K562 (cell line): Measurements from ENCODE around the gene CTTNBP2. TPM values are rescaled to one million over a fixed set of nuclear protein-coding genes. Genes with fewer than 3 reads are reported as not detected.

ENCODE experiments used
- ATAC-seq: fragments of 200-7000 bp; cut with Tn5 transposase; 3 replicates; pipeline ENCODE4 v1.9.1; 2020; ENCODE audit warnings: moderate library complexity
- BruUV-seq: library from RNA; stranded (reverse); fragments of 400-500 nt; replicated peaks from 2 replicates; lab custom pipeline; 2021; lab: Mats Ljungman, UMichigan
- CTCF ChIA-PET: fragments of 300-600 bp; formaldehyde crosslinking; extraction: SDS; loops from one replicate; lab custom pipeline; 2021; ENCODE audit warnings: low intra/inter-chr PET ratio; lab: Yijun Ruan, JAX
- POLR2A ChIA-PET: fragments of 300-600, 350-650 bp; sonication (Branson Sonifier 250); formaldehyde crosslinking; extraction: SDS; loops from one replicate; lab custom pipeline; 2021; ENCODE audit warnings: antibody characterized with exemption, inconsistent platforms; lab: Yijun Ruan, JAX
- DNase-seq, 4 experiments: peaks; one replicate each; pipeline versions ENCODE4 v3.0.0 to v3.0.0-alpha.2; 2011 to 2018; ENCODE audit warnings: low spot score in 3 of 4, mixed read lengths in 3 of 4; ENCODE audit errors: extremely low read depth in 1 of 4
- FAIRE-seq: peaks from 2 replicates; lab custom pipeline; 2011; peaks lifted over from hg19 to GRCh38; lab: Jason Lieb, UNC
- H2AFZ ChIP-seq: 2 replicates; pipeline ENCODE4 v1.6.0; 2011; ENCODE audit warnings: low read depth, low read length, control low read depth, inconsistent platforms
- H3K27ac ChIP-seq: fragments of 200-600 bp; 3 replicates; pipeline ENCODE4 v1.8.0; 2011; ENCODE audit warnings: low read depth, mild to moderate bottlenecking, control low read depth, inconsistent platforms, low read length, moderate library complexity, mixed read lengths; ENCODE audit errors: extremely low read depth
- H3K27me3 ChIP-seq, 2 experiments: fragments of 300-600 bp in 1 of 2; 2 replicates in 1 of 2; 3 replicates in 1 of 2; pipeline versions ENCODE4 v1.6.0 to v1.8.0; 2011; ENCODE audit warnings: inconsistent platforms in 2 of 2, low read length in 2 of 2, mild to moderate bottlenecking in 1 of 2, mixed read lengths in 1 of 2, moderate library complexity in 1 of 2; ENCODE audit not compliant: control insufficient read depth in 2 of 2, insufficient read depth in 2 of 2
- H3K36me3 ChIP-seq: fragments of 300-600 bp; 3 replicates; pipeline ENCODE4 v1.8.0; 2011; ENCODE audit warnings: mild to moderate bottlenecking, low read length, inconsistent platforms; ENCODE audit not compliant: control insufficient read depth, insufficient read depth
- H3K4me1 ChIP-seq, 2 experiments: fragments of 200-600 bp in 1 of 2; replicated peaks in 1 of 2; 2 replicates in 1 of 2; 3 replicates in 1 of 2; pipeline versions ENCODE4 v1.5.1 to v1.8.0; 2011; ENCODE audit warnings: inconsistent platforms in 2 of 2, low read length in 2 of 2, mild to moderate bottlenecking in 1 of 2, mixed read lengths in 1 of 2, moderate library complexity in 1 of 2; ENCODE audit not compliant: control insufficient read depth in 2 of 2, insufficient read depth in 2 of 2
- H3K4me2 ChIP-seq: 2 replicates; pipeline ENCODE4 v1.6.1; 2011; ENCODE audit warnings: low read length, control low read depth, inconsistent platforms, mixed read lengths; ENCODE audit not compliant: insufficient read depth
- H3K4me3 ChIP-seq: fragments of 200-600 bp; sonication (generic), shearing (Covaris generic); 2 replicates; pipeline ENCODE4 v1.5.1; 2016; ENCODE audit warnings: control low read depth, inconsistent platforms
- H3K79me2 ChIP-seq: fragments of 200-600 bp; 3 replicates; pipeline ENCODE4 v1.8.0; 2011; ENCODE audit warnings: low read length, inconsistent platforms; ENCODE audit not compliant: control insufficient read depth, insufficient read depth
- H3K9ac ChIP-seq, 2 experiments: 2 replicates each; pipeline versions ENCODE4 v1.6.0 to v1.6.1; 2011; ENCODE audit warnings: low read depth in 2 of 2, low read length in 2 of 2, control low read depth in 1 of 2, inconsistent platforms in 1 of 2, mild to moderate bottlenecking in 1 of 2, mixed read lengths in 1 of 2; ENCODE audit not compliant: insufficient read depth in 1 of 2
- H3K9me1 ChIP-seq: one replicate; pipeline ENCODE4 v1.6.0; 2011; ENCODE audit warnings: inconsistent platforms, mild to moderate bottlenecking, low read length, moderate library complexity; ENCODE audit not compliant: control insufficient read depth, insufficient read depth
- H3K9me3 ChIP-seq: replicated peaks from 2 replicates; pipeline ENCODE4 v1.5.1; 2011; ENCODE audit warnings: low read depth, low read length, inconsistent platforms; ENCODE audit not compliant: control insufficient read depth, insufficient read depth
- H4K20me1 ChIP-seq: replicated peaks from 2 replicates; pipeline ENCODE4 v1.6.1; 2011; ENCODE audit warnings: low read length, inconsistent platforms, mixed read lengths; ENCODE audit not compliant: control insufficient read depth, insufficient read depth
- ATF1 ChIP-seq, 2 experiments: fragments of 450-650 bp in 1 of 2; IDR thresholded peaks; 2 replicates each; pipeline ENCODE4 v1.6.1; 2016; ENCODE audit warnings: missing compliant biosample characterization in 1 of 2, missing genetic modification characterization in 1 of 2
- CBX5 ChIP-seq: IDR thresholded peaks from 2 replicates; pipeline ENCODE4 v1.6.1; 2014; ENCODE audit warnings: low read depth, borderline replicate concordance
- FOXO4 ChIP-seq: fragments of 450-650 bp; formaldehyde crosslinking; IDR thresholded peaks from 2 replicates; pipeline ENCODE4 v1.4.0; 2020; ENCODE audit warnings: mild to moderate bottlenecking, moderate library complexity
- FOXP4 ChIP-seq: sonication (generic); formaldehyde crosslinking; IDR thresholded peaks from 2 replicates; pipeline ENCODE4 v1.8.0; 2022; ENCODE audit warnings: mild to moderate bottlenecking, missing genetic modification reagents, borderline replicate concordance
- NCOA2 ChIP-seq, 2 experiments: fragments of 450-650 bp; IDR thresholded peaks; 2 replicates each; pipeline ENCODE4 v1.6.1; 2018; ENCODE audit warnings: mild to moderate bottlenecking in 2 of 2, moderate library complexity in 1 of 2; ENCODE audit not compliant: partially characterized antibody in 2 of 2
- NFXL1 ChIP-seq: fragments of 450-650 bp; formaldehyde crosslinking; IDR thresholded peaks from 2 replicates; pipeline ENCODE4 v1.4.0; 2021; ENCODE audit warnings: mild to moderate bottlenecking
- PPARD ChIP-seq: fragments of 250-450 bp; sonication (Bioruptor Pico); IDR thresholded peaks from 2 replicates; pipeline ENCODE4 v1.8.0; 2022; ENCODE audit warnings: inconsistent platforms, mild to moderate bottlenecking, moderate library complexity
- SIN3A ChIP-seq, 2 experiments: fragments of 150-350 bp in 1 of 2; IDR thresholded peaks; 2 replicates each; pipeline ENCODE4 v1.6.1; 2011 to 2016; ENCODE audit warnings: borderline replicate concordance in 2 of 2, low read depth in 2 of 2, low read length in 2 of 2, mild to moderate bottlenecking in 2 of 2, moderate library complexity in 2 of 2; ENCODE audit not compliant: control insufficient read depth in 1 of 2
- SIX5 ChIP-seq, 2 experiments: IDR thresholded peaks; 2 replicates each; pipeline ENCODE4 v1.6.1; 2011; ENCODE audit warnings: low read length in 2 of 2, borderline replicate concordance in 1 of 2, low read depth in 1 of 2, mild to moderate bottlenecking in 1 of 2, moderate library complexity in 1 of 2; ENCODE audit not compliant: insufficient read depth in 1 of 2
- THAP7 ChIP-seq: fragments of 250-450 bp; sonication (Bioruptor Pico); IDR thresholded peaks from 2 replicates; pipeline ENCODE4 v1.5.0; 2021
- ZC3H4 ChIP-seq: sonication (generic); formaldehyde crosslinking; IDR thresholded peaks from 2 replicates; pipeline ENCODE4 v1.9.0; 2021; ENCODE audit warnings: missing genetic modification reagents, borderline replicate concordance
- ZC3H8 ChIP-seq: fragments of 450-650 bp; IDR thresholded peaks from 2 replicates; pipeline ENCODE4 v1.6.1; 2017
- ZNF436 ChIP-seq: fragments of 250-450, 450-650 bp; sonication (Bioruptor Pico); formaldehyde crosslinking; IDR thresholded peaks from 2 replicates; pipeline ENCODE4 v1.7.0; 2020; ENCODE audit warnings: mild to moderate bottlenecking
- ZNF785 ChIP-seq: fragments of 250-450 bp; sonication (Bioruptor Pico); IDR thresholded peaks from 2 replicates; pipeline ENCODE4 v1.4.0; 2020; ENCODE audit warnings: mild to moderate bottlenecking
- in situ Hi-C: fragments of 300-500 bp; cut with MboI; formaldehyde crosslinking; loops from 4 replicates; pipeline ENCODE4 v1.15.0; 2018; ENCODE audit warnings: inconsistent platforms, mixed read lengths
- intact Hi-C: fragments of 100-400 bp; cut with micrococcal nuclease; formaldehyde crosslinking; loops from 2 replicates; pipeline ENCODE4 v1.14.2; 2022
- polyA plus RNA-seq, 8 experiments: library from polyadenylated mRNA; depleted of rRNA in 4 of 8; stranded (reverse) in 5 of 8; unstranded in 3 of 8; fragments of >200 nt; fragmentation: Nextera tagmentation in 2 of 8; fragmentation: Illumina TruSeq in 1 of 8; extraction: Ambion mirVana in 2 of 8; extraction: Trizol in 1 of 8; gene quantifications; 2 replicates each; pipeline versions ENCODE4 v1.2.1 to v1.2.3, GENCODE V29; 2011 to 2014; ENCODE audit warnings: inconsistent platforms in 1 of 8, missing spikeins in 1 of 8
- total RNA-seq, 7 experiments: library from RNA; depleted of rRNA in 6 of 7; stranded (reverse); fragments of >200 nt in 6 of 7; fragmentation: Illumina TruSeq in 2 of 7; extraction: Trizol in 2 of 7; gene quantifications; 2 replicates each; pipeline versions ENCODE4 v1.2.1 to v1.2.3, GENCODE V29; 2011 to 2021; ENCODE audit warnings: low replicate concordance in 1 of 7
- TF ChIP-seq, protein P1 (sequence below): fragments of 450-650 bp; IDR thresholded peaks from 2 replicates; pipeline ENCODE4 v1.6.1; 2018; ENCODE audit warnings: mild to moderate bottlenecking, low read depth; ENCODE audit not compliant: partially characterized antibody

The CTTNBP2 gene
- total and polyA plus RNA-seq, 9 of the 15 experiments (the other 6 are each of a cell fraction or from before 2014, with no cell fraction given) = 0.05 TPM; not detected in 8

- TF ChIP-seq, protein P1, sequence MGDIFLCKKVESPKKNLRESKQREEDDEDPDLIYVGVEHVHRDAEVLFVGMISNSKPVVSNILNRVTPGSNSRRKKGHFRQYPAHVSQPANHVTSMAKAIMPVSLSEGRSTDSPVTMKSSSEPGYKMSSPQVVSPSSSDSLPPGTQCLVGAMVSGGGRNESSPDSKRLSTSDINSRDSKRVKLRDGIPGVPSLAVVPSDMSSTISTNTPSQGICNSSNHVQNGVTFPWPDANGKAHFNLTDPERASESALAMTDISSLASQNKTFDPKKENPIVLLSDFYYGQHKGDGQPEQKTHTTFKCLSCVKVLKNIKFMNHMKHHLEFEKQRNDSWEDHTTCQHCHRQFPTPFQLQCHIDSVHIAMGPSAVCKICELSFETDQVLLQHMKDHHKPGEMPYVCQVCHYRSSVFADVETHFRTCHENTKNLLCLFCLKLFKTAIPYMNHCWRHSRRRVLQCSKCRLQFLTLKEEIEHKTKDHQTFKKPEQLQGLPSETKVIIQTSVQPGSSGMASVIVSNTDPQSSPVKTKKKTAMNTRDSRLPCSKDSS = no peak
- no peak for TF ChIP-seq NCOA2 (IDR thresholded peaks at IDR 0.05; ENCODE audit: partially characterized antibody in 2 of 2)
- TF ChIP-seq, all 486 proteins: peak for 0
These were observed 183.1 kb downstream of the CTTNBP2 start (continued) for GRCh38 chr7:117690147-117690546.

GRCh38 chr7:117689406-117689805 lies 183.8 kb downstream of the CTTNBP2 start:
- FAIRE-seq (no peak), DNase-seq (no peak), ATAC-seq (no peak)
- intact Hi-C loops = no loop called here
- Histone ChIP-seq H3K36me3 (no peaks in the 10 kb centered on the region), H3K4me2 (no peak overlapping the region), H3K9ac (no peak overlapping the region)
- BruUV-seq = no TSS peak
- TF ChIP-seq THAP7 (CRISPR knock-in tag) = no peak
- no peak for TF ChIP-seq ZNF436 (CRISPR knock-in tag)
- no peak for TF ChIP-seq ZC3H8
- no peak for TF ChIP-seq SIN3A (IDR thresholded peaks at IDR 0.05; ENCODE audit: borderline replicate concordance in 2 of 2, control insufficient read depth in 1 of 2, low read depth in 2 of 2, low read length in 2 of 2)
- TF ChIP-seq SIX5 (IDR thresholded peaks at IDR 0.05; ENCODE audit: borderline replicate concordance in 1 of 2, insufficient read depth in 1 of 2, low read depth in 1 of 2, low read length in 2 of 2) = no peak
- no peak for TF ChIP-seq ZNF785 (CRISPR knock-in tag)
- TF ChIP-seq ZC3H4 = no peak
- no peak for TF ChIP-seq FOXO4
- no peak for TF ChIP-seq CBX5
- no peak for TF ChIP-seq FOXP4
- TF ChIP-seq NFXL1 (CRISPR knock-in tag) = no peak
- no peak for TF ChIP-seq ATF1 (CRISPR knock-in tag; IDR thresholded peaks at IDR 0.05)
- TF ChIP-seq ATF1 (tag; IDR thresholded peaks at IDR 0.05) = no peak
- TF ChIP-seq PPARD (CRISPR knock-in tag) = no peak
- TF ChIP-seq, all 486 proteins: peak for 0
- Histone ChIP-seq H3K9me1 (no peaks in the 10 kb centered on the region), H3K27ac (no peak overlapping the region), H3K4me1 (no peaks in the 10 kb centered on the region), H3K79me2 (no peaks in the 10 kb centered on the region), H2AFZ (no peak overlapping the region), H3K27me3 (no peaks in the 10 kb centered on the region), H4K20me1 (no peaks in the 10 kb centered on the region), H3K4me3 (no peak overlapping the region), H3K9me3 (no peaks in the 10 kb centered on the region)
- in situ Hi-C loops = no loop called here
- ChIA-PET CTCF (no interaction called here), POLR2A (interaction anchor here (0.5 to 0.6 kb wide), 3 partner anchors 307 to 986 kb away, joined by 3 read pairs; no protein-coding TSS in a partner anchor)
